B cell (primary cell): ENCODE measurements around the gene PAPSS1. TPM values are rescaled to one million over a fixed set of nuclear protein-coding genes. Genes with fewer than 3 reads are reported as not detected.

ENCODE experiments used
- ATAC-seq: fragments of 200-7000 bp; cut with Tn5 transposase; one replicate; pipeline ENCODE4 v1.10.0; 2021; ENCODE audit warnings: low read depth, mild to moderate bottlenecking, moderate number of reproducible peaks, moderate library complexity
- CTCF ChIA-PET: fragments of 350-600 bp; sonication (Branson Sonifier 250); formaldehyde crosslinking; loops from one replicate; lab custom pipeline; 2021; ENCODE audit warnings: antibody characterized with exemption, inconsistent platforms; lab: Charles Lee
- POLR2A ChIA-PET: fragments of 350-600 bp; sonication (Branson Sonifier 250); formaldehyde crosslinking; loops from one replicate; lab custom pipeline; 2021; ENCODE audit warnings: antibody characterized with exemption; lab: Charles Lee
- DNase-seq: peaks from one replicate; pipeline ENCODE4 v3.0.0; 2013
- H2AFZ ChIP-seq: 2 replicates; pipeline ENCODE4 v1.6.1; 2012; ENCODE audit warnings: mild to moderate bottlenecking, low read depth, low read length; ENCODE audit not compliant: insufficient read depth, poor library complexity, severe bottlenecking
- H3K27ac ChIP-seq, 2 donors: 1 replicate in 1 of 2; 2 replicates in 1 of 2; pipeline ENCODE4 v1.5.1; 2012 to 2013; ENCODE audit warnings: low read length in 2 of 2, mild to moderate bottlenecking in 2 of 2, moderate library complexity in 1 of 2
- H3K27me3 ChIP-seq, 4 experiments: fragments of 200-600 bp in 1 of 4; sonication (generic) in 1 of 4; replicated peaks in 1 of 4; 1 replicate in 2 of 4; 2 replicates in 2 of 4; pipeline versions ENCODE4 v1.6.1 to v1.7.0; 2013 to 2016; ENCODE audit warnings: low read length in 3 of 4, mild to moderate bottlenecking in 2 of 4, mixed read lengths in 1 of 4, moderate library complexity in 1 of 4; ENCODE audit not compliant: insufficient read depth in 4 of 4, control insufficient read depth in 3 of 4; ENCODE audit errors: control extremely low read depth in 1 of 4
- H3K36me3 ChIP-seq, 2 experiments: replicated peaks in 1 of 2; 1 replicate in 1 of 2; 2 replicates in 1 of 2; pipeline versions ENCODE4 v1.6.1 to v1.7.1; 2013; ENCODE audit warnings: low read length in 1 of 2; ENCODE audit not compliant: insufficient read depth in 2 of 2, control insufficient read depth in 1 of 2; ENCODE audit errors: control extremely low read depth in 1 of 2, extremely low read depth in 1 of 2
- H3K4me1 ChIP-seq, 2 donors: fragments of 200-600 bp in 1 of 2; sonication (generic) in 1 of 2; 1 replicate in 1 of 2; 2 replicates in 1 of 2; pipeline versions ENCODE4 v1.5.1 to v1.6.1; 2013 to 2017; ENCODE audit warnings: low read length in 2 of 2; ENCODE audit not compliant: control insufficient read depth in 2 of 2, insufficient read depth in 2 of 2
- H3K4me2 ChIP-seq: replicated peaks from 2 replicates; pipeline ENCODE3; 2012; ENCODE audit warnings: mild to moderate bottlenecking, low read depth, low read length; ENCODE audit not compliant: poor library complexity, severe bottlenecking
- H3K4me3 ChIP-seq, 5 experiments: fragments of 200-600 bp in 1 of 5; sonication (generic) in 1 of 5; 1 replicate in 3 of 5; 2 replicates in 2 of 5; pipeline versions ENCODE4 v1.5.1 to v1.7.0; 2011 to 2016; ENCODE audit warnings: low read length in 4 of 5, mild to moderate bottlenecking in 4 of 5, low read depth in 2 of 5, control low read depth in 1 of 5, moderate library complexity in 1 of 5; ENCODE audit not compliant: insufficient read depth in 1 of 5; ENCODE audit errors: control extremely low read depth in 1 of 5, extremely low read depth in 1 of 5
- H3K79me2 ChIP-seq: fragments of 200-600 bp; sonication (generic); one replicate; pipeline ENCODE4 v1.6.0; 2016; ENCODE audit warnings: low read length; ENCODE audit not compliant: control insufficient read depth, insufficient read depth
- H3K9ac ChIP-seq: fragments of 200-600 bp; sonication (generic); 2 replicates; pipeline ENCODE4 v1.6.1; 2017; ENCODE audit warnings: mild to moderate bottlenecking, low read length, moderate library complexity
- H3K9me3 ChIP-seq, 3 donors: one replicate each; pipeline versions ENCODE4 v1.6.1 to v1.7.1; 2013; ENCODE audit warnings: low read length in 2 of 3; ENCODE audit not compliant: control insufficient read depth in 2 of 3, insufficient read depth in 1 of 3; ENCODE audit errors: control extremely low read depth in 1 of 3
- H4K20me1 ChIP-seq: 2 replicates; pipeline ENCODE4 v1.6.0; 2012; ENCODE audit warnings: mild to moderate bottlenecking, low read length; ENCODE audit not compliant: insufficient read depth, control insufficient read depth, poor library complexity, severe bottlenecking
- H3K27ac Mint-ChIP-seq: one replicate; pipeline ENCODE4 v1.8.0; 2021; ENCODE audit warnings: mixed read lengths
- H3K27me3 Mint-ChIP-seq: one replicate; pipeline ENCODE4 v1.8.0; 2021; ENCODE audit warnings: mixed read lengths
- H3K4me1 Mint-ChIP-seq: one replicate; pipeline ENCODE4 v1.8.0; 2021; ENCODE audit warnings: mixed read lengths
- H3K4me3 Mint-ChIP-seq: one replicate; pipeline ENCODE4 v1.8.0; 2021; ENCODE audit warnings: mixed read lengths
- H3K9me3 Mint-ChIP-seq: one replicate; pipeline ENCODE4 v1.8.0; 2022; ENCODE audit warnings: mixed read lengths; ENCODE audit not compliant: insufficient read depth
- EZH2 ChIP-seq: IDR thresholded peaks from 2 replicates; pipeline ENCODE4 v1.6.1; 2012; ENCODE audit warnings: borderline replicate concordance, low read depth, mild to moderate bottlenecking, moderate library complexity, low read length; ENCODE audit not compliant: insufficient read depth, poor library complexity, severe bottlenecking
- WGBS: methylation state at CpG from one replicate; pipeline ENCODE4 v1.1.5; 2013; ENCODE audit warnings: missing lambda C conversion rate; ENCODE audit not compliant: insufficient coverage; 5-methylcytosine and 5-hydroxymethylcytosine counted together
- intact Hi-C: fragments of 100-400 bp; cut with micrococcal nuclease; formaldehyde crosslinking; loops from one replicate; pipeline ENCODE4 v1.10.0; 2022
- polyA plus RNA-seq: library from polyadenylated mRNA; depleted of rRNA; stranded (reverse); fragments of >200 nt; gene quantifications from 2 replicates; pipeline ENCODE4 v1.2.3, GENCODE V29; 2012
- total RNA-seq, 2 donors: library from RNA; stranded (reverse); fragments of 120-200 nt in 1 of 2; gene quantifications; 1 replicate in 1 of 2; 2 replicates in 1 of 2; pipeline versions ENCODE4 v1.2.3 to v1.2.4, GENCODE V29; 2013 to 2022
- TF ChIP-seq, protein P1 (sequence below): fragments of 200-600 bp; IDR thresholded peaks from one replicate; pipeline ENCODE4 v1.8.0; 2022; ENCODE audit warnings: antibody characterized with exemption, mild to moderate bottlenecking

The PAPSS1 gene
- total and polyA plus RNA-seq, 2 donors (not counting 1 experiment from before 2014, with no cell fraction given) = 21.4 to 33.9 TPM

DNA sequence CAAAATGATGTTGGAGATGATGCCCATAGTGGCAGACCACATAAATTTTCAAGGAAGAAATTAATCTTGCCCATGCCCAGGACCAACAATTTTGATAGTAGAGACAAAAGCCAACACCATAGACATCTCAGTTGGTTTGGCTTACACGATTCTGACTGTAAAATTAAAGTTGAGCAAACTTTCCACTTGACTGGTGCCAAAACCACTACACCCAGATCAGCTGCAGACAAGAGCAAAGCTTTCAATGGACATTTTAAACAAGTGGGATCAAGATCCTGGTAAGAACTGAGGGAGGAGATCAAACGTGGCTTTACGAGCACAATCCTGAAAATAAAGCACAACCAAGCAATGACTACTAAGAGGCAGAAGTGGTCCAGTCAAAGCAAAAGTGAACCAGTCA, 90.7 kb downstream of the PAPSS1 start:
- no peaks in the 10 kb centered on the region for H3K9me3 Mint-ChIP-seq
- H3K4me3 Mint-ChIP-seq = no peak overlapping the region
- 86% methylated on average over 2 of the region's 3 CpGs for WGBS
- TF ChIP-seq EZH2 = no peak
- TF ChIP-seq, protein P1, sequence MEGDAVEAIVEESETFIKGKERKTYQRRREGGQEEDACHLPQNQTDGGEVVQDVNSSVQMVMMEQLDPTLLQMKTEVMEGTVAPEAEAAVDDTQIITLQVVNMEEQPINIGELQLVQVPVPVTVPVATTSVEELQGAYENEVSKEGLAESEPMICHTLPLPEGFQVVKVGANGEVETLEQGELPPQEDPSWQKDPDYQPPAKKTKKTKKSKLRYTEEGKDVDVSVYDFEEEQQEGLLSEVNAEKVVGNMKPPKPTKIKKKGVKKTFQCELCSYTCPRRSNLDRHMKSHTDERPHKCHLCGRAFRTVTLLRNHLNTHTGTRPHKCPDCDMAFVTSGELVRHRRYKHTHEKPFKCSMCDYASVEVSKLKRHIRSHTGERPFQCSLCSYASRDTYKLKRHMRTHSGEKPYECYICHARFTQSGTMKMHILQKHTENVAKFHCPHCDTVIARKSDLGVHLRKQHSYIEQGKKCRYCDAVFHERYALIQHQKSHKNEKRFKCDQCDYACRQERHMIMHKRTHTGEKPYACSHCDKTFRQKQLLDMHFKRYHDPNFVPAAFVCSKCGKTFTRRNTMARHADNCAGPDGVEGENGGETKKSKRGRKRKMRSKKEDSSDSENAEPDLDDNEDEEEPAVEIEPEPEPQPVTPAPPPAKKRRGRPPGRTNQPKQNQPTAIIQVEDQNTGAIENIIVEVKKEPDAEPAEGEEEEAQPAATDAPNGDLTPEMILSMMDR = no peak
- no peak for ATAC-seq
- H3K27me3 Mint-ChIP-seq = no peaks in the 10 kb centered on the region
- Histone ChIP-seq H3K27ac (no peak overlapping the region), H3K9me3 (peaks cover 0 to 6% (median 0%) of the 10 kb centered on the region in 3 donors), H4K20me1 (no peaks in the 10 kb centered on the region), H3K79me2 (no peaks in the 10 kb centered on the region), H3K27me3 (no peaks in the 10 kb centered on the region), H3K4me3 (no peak overlapping the region), H3K4me2 (no peak overlapping the region), H3K9ac (no peak overlapping the region), H3K4me1 (no peaks in the 10 kb centered on the region), H2AFZ (no peak overlapping the region), H3K36me3 (peaks cover 6 to 21% of the 10 kb centered on the region in 2 experiments)
- no peaks in the 10 kb centered on the region for H3K4me1 Mint-ChIP-seq
- H3K27ac Mint-ChIP-seq = no peak overlapping the region
- ChIA-PET CTCF (no interaction called here), POLR2A (no interaction called here)
- intact Hi-C loops = no loop called here
- no peak for DNase-seq

DNA sequence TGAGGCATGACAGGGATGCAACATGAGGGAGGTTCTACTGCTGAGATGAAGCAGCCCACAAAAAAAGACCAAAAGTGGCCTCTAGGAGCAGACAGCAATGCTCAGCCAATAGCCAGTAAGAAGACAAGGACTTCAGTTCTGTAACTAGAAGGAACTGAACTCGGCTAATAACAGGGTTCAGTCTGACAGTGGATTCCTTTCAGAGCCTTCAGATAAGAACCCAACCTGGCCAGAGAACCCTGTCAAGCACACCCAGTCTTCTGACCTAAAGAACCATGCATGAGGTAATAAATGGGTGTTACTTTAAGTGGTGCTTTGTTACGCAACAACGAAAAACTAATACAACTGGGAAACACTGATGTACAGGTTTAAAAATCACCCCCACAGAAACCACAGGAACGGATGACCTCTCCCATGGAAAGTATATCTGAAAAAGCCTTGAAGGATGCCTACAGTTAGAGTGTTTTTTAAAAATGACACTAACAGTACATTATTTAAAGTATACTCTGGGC, 94.6 kb downstream of the PAPSS1 start:
- no peak for ATAC-seq
- no peaks in the 10 kb centered on the region for H3K4me1 Mint-ChIP-seq

More for the DNA sequence above, 94.6 kb downstream of the PAPSS1 start:
- TF ChIP-seq, protein P1 = no peak
- TF ChIP-seq EZH2 = no peak
- peaks cover 0 to 13% (median 3%) of the 10 kb centered on the region in 3 donors for H3K9me3 ChIP-seq
- no peaks in the 10 kb centered on the region for H3K27me3 ChIP-seq
- no peak for DNase-seq
- H4K20me1 ChIP-seq = no peaks in the 10 kb centered on the region
- peaks cover 3 to 20% of the 10 kb centered on the region in 2 experiments for H3K36me3 ChIP-seq
- CTCF ChIA-PET = no interaction called here
- no peak overlapping the region for H3K27ac ChIP-seq
- no peak overlapping the region for H3K27ac Mint-ChIP-seq
- no CpG with 5 or more reads among the region's 4 CpGs for WGBS
- H3K9ac ChIP-seq = no peak overlapping the region
- intact Hi-C loops = no loop called here
- H3K4me3 ChIP-seq = no peak overlapping the region
- H3K4me3 Mint-ChIP-seq = no peak overlapping the region
- no peak overlapping the region for H2AFZ ChIP-seq
- H3K79me2 ChIP-seq = no peaks in the 10 kb centered on the region
- H3K27me3 Mint-ChIP-seq = no peaks in the 10 kb centered on the region
- H3K4me2 ChIP-seq = no peak overlapping the region
- no peaks in the 10 kb centered on the region for H3K4me1 ChIP-seq
- POLR2A ChIA-PET = no interaction called here
- peaks cover 5% of the 10 kb centered on the region for H3K9me3 Mint-ChIP-seq
